HL-60 (cell line): ENCODE results near the gene KSR1.

Experiments used
- GABPA ChIP-seq: IDR thresholded peaks from 2 replicates; pipeline ENCODE4 v1.6.1; 2012; ENCODE audit warnings: low read depth
- POLR2AphosphoS5 ChIP-seq: IDR thresholded peaks from 2 replicates; pipeline ENCODE4 v1.6.1; 2012; ENCODE audit warnings: low read depth
- SPI1 ChIP-seq: IDR thresholded peaks from 2 replicates; pipeline ENCODE4 v1.6.1; 2012; ENCODE audit warnings: low read depth, mild to moderate bottlenecking, borderline replicate concordance
- TF ChIP-seq, protein P1 (sequence below): IDR thresholded peaks from one replicate; pipeline ENCODE4 v1.5.1; 2011; ENCODE audit warnings: low read length, control low read depth, inconsistent platforms; ENCODE audit not compliant: insufficient read depth

- TF ChIP-seq, protein P1, sequence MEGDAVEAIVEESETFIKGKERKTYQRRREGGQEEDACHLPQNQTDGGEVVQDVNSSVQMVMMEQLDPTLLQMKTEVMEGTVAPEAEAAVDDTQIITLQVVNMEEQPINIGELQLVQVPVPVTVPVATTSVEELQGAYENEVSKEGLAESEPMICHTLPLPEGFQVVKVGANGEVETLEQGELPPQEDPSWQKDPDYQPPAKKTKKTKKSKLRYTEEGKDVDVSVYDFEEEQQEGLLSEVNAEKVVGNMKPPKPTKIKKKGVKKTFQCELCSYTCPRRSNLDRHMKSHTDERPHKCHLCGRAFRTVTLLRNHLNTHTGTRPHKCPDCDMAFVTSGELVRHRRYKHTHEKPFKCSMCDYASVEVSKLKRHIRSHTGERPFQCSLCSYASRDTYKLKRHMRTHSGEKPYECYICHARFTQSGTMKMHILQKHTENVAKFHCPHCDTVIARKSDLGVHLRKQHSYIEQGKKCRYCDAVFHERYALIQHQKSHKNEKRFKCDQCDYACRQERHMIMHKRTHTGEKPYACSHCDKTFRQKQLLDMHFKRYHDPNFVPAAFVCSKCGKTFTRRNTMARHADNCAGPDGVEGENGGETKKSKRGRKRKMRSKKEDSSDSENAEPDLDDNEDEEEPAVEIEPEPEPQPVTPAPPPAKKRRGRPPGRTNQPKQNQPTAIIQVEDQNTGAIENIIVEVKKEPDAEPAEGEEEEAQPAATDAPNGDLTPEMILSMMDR: no peak
- TF ChIP-seq POLR2AphosphoS5: no peak
- TF ChIP-seq SPI1: no peak
- no peak for TF ChIP-seq GABPA
Measured at GRCh38 chr17:27623614-27624013, 167.4 kb downstream of the KSR1 start.
